Measurements from ENCODE around the gene DPEP3. TPM values are rescaled to one million over a fixed set of nuclear protein-coding genes. Genes with fewer than 3 reads are reported as not detected.

Gene DPEP3
- polyA plus RNA-seq, 1 experiment: not detected

- no peaks in the 10 kb centered on the region for H3K9me3 ChIP-seq (ENCODE audit: control insufficient read depth, insufficient read depth, low read length)
- H3K27ac ChIP-seq (ENCODE audit: low read depth, low read length): no peak overlapping the region
- peaks cover 9% of the 10 kb centered on the region for H3K27me3 ChIP-seq (ENCODE audit: control insufficient read depth, insufficient read depth, low read length)
- ChIA-PET POLR2A (interaction anchor here (0.6 kb wide), 1 partner anchor 9 kb away, joined by 3 read pairs; no protein-coding TSS in a partner anchor), CTCF (no interaction called here)
- no peak overlapping the region for H3K4me3 ChIP-seq (ENCODE audit: low read depth, low read length)
- TF ChIP-seq, protein P1, sequence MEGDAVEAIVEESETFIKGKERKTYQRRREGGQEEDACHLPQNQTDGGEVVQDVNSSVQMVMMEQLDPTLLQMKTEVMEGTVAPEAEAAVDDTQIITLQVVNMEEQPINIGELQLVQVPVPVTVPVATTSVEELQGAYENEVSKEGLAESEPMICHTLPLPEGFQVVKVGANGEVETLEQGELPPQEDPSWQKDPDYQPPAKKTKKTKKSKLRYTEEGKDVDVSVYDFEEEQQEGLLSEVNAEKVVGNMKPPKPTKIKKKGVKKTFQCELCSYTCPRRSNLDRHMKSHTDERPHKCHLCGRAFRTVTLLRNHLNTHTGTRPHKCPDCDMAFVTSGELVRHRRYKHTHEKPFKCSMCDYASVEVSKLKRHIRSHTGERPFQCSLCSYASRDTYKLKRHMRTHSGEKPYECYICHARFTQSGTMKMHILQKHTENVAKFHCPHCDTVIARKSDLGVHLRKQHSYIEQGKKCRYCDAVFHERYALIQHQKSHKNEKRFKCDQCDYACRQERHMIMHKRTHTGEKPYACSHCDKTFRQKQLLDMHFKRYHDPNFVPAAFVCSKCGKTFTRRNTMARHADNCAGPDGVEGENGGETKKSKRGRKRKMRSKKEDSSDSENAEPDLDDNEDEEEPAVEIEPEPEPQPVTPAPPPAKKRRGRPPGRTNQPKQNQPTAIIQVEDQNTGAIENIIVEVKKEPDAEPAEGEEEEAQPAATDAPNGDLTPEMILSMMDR (IDR thresholded peaks at IDR 0.05; ENCODE audit: low read depth, low read length): no peak
- DNase-seq (ENCODE audit: low read depth, low spot score): no peak
These were observed 28.9 kb upstream of the DPEP3 start for GRCh38 chr16:68009157-68009735.

DNA sequence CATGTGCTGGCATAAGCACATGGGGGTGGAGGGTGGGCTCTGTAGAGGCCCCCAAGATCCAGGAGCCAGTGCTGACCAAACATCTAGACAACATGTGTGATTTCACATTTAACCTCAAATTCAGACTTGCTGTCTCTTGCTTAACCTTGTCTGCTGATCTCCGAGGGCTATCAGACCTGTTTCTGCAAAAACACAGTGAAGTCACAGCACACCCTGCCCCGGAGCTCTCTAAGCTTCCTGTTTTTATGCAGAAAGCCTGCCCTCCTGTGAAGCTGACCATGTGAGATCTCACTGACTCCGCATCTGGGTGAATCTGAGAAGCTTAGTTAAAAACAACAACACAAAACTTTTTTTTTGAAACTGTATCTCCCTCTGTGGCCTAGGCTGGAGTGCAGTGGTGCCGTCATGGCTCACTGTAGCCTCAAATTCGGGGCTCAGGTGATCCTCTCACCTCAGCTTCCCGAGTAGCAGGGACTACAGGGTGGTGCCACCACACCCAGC is 25.5 kb upstream of the DPEP3 start:
- CTCF ChIA-PET: interaction anchor here (1.1 kb wide), 1 partner anchor 35 kb away, joined by 7 read pairs; no protein-coding TSS in a partner anchor
- DNase-seq (ENCODE audit: low read depth, low spot score): no peak
- POLR2A ChIA-PET: no interaction called here

GRCh38 chr16:68005211-68005610 is 24.9 kb upstream of the DPEP3 start:
- no peak for DNase-seq (ENCODE audit: low read depth, low spot score)
- peaks cover 4% of the 10 kb centered on the region for H3K27me3 ChIP-seq (ENCODE audit: control insufficient read depth, insufficient read depth, low read length)
- H3K27ac ChIP-seq (ENCODE audit: low read depth, low read length): no peak overlapping the region
- POLR2A ChIA-PET: interaction anchor here (0.6 kb wide), 1 partner anchor 66 kb away, joined by 6 read pairs; no protein-coding TSS in a partner anchor
- CTCF ChIA-PET: interaction anchor here (1.1 kb wide), 1 partner anchor 36 kb away, joined by 7 read pairs; no protein-coding TSS in a partner anchor
- TF ChIP-seq, protein P1 (IDR thresholded peaks at IDR 0.05; ENCODE audit: low read depth, low read length): no peak
- H3K9me3 ChIP-seq (ENCODE audit: control insufficient read depth, insufficient read depth, low read length): no peaks in the 10 kb centered on the region
- H3K4me3 ChIP-seq (ENCODE audit: low read depth, low read length): no peak overlapping the region

More for the DNA sequence above, 25.5 kb upstream of the DPEP3 start:
- TF ChIP-seq, protein P1 (IDR thresholded peaks at IDR 0.05; ENCODE audit: low read depth, low read length): no peak
- H3K4me3 ChIP-seq (ENCODE audit: low read depth, low read length): no peak overlapping the region
- H3K27ac ChIP-seq (ENCODE audit: low read depth, low read length): no peak overlapping the region
- H3K9me3 ChIP-seq (ENCODE audit: control insufficient read depth, insufficient read depth, low read length): no peaks in the 10 kb centered on the region
- H3K27me3 ChIP-seq (ENCODE audit: control insufficient read depth, insufficient read depth, low read length): peaks cover 4% of the 10 kb centered on the region

GRCh38 chr16:68003031-68003430 is 22.7 kb upstream of the DPEP3 start:
- DNase-seq (ENCODE audit: low read depth, low spot score): no peak
- TF ChIP-seq, protein P1 (IDR thresholded peaks at IDR 0.05; ENCODE audit: low read depth, low read length): no peak
- Histone ChIP-seq H3K4me3 (ENCODE audit: low read depth, low read length) (no peak overlapping the region), H3K27me3 (ENCODE audit: control insufficient read depth, insufficient read depth, low read length) (peaks cover 4% of the 10 kb centered on the region), H3K27ac (ENCODE audit: low read depth, low read length) (no peak overlapping the region), H3K9me3 (ENCODE audit: control insufficient read depth, insufficient read depth, low read length) (no peaks in the 10 kb centered on the region)
- ChIA-PET POLR2A (no interaction called here), CTCF (interaction anchor here (0.6 to 1.6 kb wide), 2 partner anchors 9 to 488 kb away, joined by 3 to 12 read pairs; no protein-coding TSS in a partner anchor)

DNA sequence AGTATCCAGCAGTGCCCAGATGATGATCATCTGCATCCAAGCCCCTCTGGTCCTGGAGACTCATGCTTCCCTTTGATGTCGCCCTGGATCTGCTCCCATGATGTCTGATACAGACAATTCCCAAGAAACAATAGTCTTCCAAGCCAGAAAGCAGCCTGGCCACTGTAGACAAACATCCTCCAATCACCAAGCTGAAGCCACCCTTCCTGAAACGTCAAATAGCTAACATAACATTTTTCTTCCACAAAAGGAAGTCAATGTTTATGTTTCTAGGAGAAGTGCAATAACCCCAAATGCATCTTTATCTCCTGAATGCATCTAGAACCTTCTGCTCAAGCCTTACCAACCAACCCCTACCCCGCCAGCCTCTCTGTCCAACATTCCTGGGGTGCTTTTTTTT is 20.2 kb upstream of the DPEP3 start:
- TF ChIP-seq, protein P1 (IDR thresholded peaks at IDR 0.05; ENCODE audit: low read depth, low read length): no peak
- DNase-seq (ENCODE audit: low read depth, low spot score): no peak
- Histone ChIP-seq H3K27me3 (ENCODE audit: control insufficient read depth, insufficient read depth, low read length) (no peaks in the 10 kb centered on the region), H3K4me3 (ENCODE audit: low read depth, low read length) (no peak overlapping the region), H3K9me3 (ENCODE audit: control insufficient read depth, insufficient read depth, low read length) (no peaks in the 10 kb centered on the region; the same call in 1 of the 2 replicates), H3K27ac (ENCODE audit: low read depth, low read length) (no peak overlapping the region)
- ChIA-PET POLR2A (interaction anchor here (0.7 kb wide), 1 partner anchor 9 kb away, joined by 3 read pairs; no protein-coding TSS in a partner anchor), CTCF (interaction anchor here (1.0 kb wide), 1 partner anchor 40 kb away, joined by 4 read pairs; no protein-coding TSS in a partner anchor)
